A172 (cell line): ENCODE data around the gene ST6GALNAC4. TPM values are rescaled to one million over a fixed set of nuclear protein-coding genes. Genes with fewer than 3 reads are reported as not detected.
A peak's percentile ranks its signal among the peaks of the same experiment; 100 is the strongest.
"Not testable (repeated sequence)": the region's sequence is repeated elsewhere in the genome, so short reads cannot be mapped to it uniquely, and the experiment has no call there.

Source experiments
- DNase-seq: peaks from one replicate; pipeline ENCODE4 v3.0.0-alpha.2; 2015; ENCODE audit warnings: low spot score
- total RNA-seq: library from RNA; depleted of rRNA; stranded (reverse); fragments of >200 nt; shearing (Covaris generic); gene quantifications from 2 replicates; pipeline ENCODE4 v1.2.3, GENCODE V29; 2014; rRNA removed

Gene ST6GALNAC4
- total RNA-seq, 1 experiment from 2014 or later, result 38.3 TPM

GRCh38 chr9:127870153-127870491 is 46.7 kb downstream of the ST6GALNAC4 start:
- not testable (repeated sequence) for DNase-seq

DNA sequence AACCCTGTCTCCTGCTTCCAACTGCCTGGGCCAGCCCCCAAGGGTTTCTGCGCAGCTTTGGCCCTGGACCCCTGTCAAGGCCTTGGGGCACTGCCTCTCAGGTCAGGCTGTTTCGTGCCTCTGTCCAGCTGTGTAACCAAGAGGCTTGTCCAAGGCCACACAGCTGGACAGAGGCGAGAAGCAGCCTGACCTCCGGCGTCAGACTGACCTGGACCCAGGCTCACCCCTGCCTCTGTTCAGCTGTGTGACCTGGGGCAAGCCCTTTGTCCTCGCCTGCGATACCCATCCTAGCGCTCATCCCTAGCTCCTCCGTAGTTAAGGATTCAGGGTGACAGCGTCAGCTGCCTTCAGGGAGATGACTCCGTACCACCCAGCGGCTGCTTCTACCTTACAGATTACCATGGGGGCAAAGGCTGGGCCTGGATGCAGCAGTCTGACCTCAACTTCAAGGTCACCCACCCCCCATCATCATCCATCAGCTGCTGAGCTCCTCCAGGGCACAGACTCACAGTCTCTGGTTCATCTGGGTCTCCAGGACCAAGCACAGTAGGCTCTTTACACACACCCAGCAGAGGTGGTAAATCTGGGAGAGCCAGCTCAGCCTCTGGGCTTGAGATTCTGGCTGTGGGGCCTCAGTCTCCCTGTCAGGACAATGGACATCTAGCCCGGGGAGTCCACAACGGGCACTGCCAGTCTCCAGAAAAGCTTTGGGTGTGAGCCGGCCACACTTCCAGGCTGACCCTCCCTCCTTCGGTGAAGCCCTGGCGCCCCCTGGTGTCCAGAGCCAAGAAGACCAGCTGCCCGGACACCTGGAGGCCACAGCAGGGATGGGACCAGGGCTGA is 47.3 kb downstream of the ST6GALNAC4 start:
- DNase-seq, result peak; percentile 83

DNA sequence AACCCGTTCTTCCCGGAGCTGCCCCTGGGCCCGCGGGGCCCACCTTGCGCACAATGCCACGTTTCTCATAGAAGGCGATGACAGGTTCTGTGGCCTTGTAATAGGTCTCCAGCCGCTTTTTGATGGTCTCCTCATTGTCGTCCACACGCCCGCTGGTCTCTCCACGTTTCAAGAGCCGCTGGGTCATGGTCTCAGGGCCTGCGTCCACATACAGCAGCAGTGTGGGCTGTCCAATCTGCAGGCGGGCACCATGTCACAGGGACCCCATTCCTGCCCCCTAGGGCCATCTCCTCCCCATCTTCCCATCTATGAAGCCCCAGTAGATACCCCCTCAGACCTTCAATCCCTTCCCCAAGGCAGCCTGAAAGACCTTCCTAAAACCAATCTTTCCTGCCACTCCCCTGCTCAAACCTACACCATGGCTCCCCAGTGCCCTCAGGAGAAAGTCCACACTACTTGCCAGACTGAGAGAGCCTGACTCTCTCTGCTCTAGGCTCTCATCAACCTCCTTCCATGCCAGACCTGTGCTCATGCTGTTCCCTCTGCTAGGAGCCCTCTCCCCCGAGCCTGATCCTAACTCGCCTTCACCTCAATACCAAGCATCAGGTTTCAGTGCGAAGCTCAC is 48.5 kb downstream of the ST6GALNAC4 start:
- no peak for DNase-seq

- no peak for DNase-seq
Measured at GRCh38 chr9:127867356-127868277, 49.2 kb downstream of the ST6GALNAC4 start.

DNA sequence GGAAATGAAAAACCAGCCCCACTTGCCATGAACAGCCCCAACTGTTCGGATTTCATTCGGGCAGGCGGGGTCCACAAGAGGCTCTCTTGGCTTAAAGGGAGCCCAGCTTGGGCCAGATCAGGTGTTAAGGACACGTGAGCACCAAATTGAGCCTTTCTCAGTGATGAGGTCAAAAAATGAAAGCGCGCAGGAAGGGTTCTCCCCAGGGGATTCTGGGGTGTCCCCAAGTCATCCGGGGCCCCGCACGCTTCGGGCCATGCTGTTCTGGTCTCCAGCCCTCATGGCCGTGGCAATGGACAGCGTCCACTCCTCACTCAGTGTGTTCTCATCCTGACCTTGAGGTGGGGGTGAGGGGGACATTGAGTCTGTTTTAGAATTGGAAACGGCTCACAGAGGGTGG is 50.3 kb downstream of the ST6GALNAC4 start:
- DNase-seq, result no peak

GRCh38 chr9:127865645-127866464 is 51.0 kb downstream of the ST6GALNAC4 start:
- DNase-seq, result no peak

DNA sequence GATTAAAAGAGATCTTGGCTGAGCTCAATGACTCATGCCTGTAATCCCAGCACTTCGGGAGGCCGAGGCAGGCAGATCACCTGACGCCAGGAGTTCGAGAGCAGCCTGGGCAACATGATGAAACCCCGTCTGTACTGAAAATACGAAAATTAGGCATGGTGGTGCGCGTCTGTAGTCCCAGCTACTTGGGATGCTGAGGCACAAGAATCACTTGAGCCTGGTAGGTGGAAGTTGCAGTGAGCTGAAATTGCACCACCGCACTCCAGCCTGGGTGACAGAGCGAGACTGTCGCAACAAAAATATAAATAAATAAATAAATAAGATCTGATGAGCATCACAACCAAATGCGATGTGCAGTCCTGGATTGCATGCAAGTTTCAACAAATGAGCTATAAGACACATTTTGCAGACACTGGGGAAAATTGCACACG is 53.6 kb downstream of the ST6GALNAC4 start:
- DNase-seq, result no peak

DNA sequence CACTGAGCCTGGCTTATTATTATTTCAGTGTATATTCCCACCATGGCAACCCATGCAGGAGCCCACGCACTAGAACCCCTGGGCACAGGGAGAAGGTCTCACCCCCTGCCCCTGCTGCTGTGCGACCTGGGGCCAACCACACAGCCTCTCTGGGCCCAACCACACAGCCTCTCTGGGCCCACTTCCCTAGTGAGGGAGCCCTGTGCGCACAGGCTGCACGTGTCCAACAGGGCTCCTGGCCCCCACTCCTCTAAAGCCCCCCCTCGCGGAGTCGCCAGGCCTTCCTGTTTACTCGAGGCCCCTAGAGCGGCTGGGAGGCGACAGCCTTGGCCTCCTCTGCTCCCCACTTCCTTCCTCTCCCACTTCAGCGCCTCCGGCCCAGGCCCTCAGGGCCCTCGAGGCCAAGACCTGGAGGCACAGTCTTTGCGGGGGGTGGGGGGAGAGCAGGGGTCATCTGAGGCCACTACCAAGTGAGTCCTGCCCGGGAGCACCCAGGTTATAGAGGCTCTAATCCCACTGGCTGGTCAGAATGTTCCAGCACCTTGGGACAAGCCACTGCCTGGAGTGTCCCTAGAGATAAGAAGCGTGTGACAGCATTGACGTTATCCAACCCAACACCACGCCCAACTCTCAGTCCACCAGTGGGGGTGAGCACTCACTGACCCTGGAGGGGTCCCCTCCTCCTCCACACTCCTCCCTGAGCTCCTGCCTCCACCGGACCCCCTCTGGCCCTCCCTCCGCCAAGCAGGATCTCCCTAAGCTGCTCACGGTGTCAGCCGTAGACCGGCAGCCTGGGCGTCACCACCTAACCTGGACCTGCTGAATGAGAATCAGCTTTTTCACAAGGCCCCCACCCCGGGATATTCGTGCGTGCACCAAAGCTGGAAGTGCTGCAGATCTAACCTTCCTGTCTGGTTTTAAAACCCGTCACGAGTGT is 54.5 kb downstream of the ST6GALNAC4 start:
- DNase-seq, result no peak

DNA sequence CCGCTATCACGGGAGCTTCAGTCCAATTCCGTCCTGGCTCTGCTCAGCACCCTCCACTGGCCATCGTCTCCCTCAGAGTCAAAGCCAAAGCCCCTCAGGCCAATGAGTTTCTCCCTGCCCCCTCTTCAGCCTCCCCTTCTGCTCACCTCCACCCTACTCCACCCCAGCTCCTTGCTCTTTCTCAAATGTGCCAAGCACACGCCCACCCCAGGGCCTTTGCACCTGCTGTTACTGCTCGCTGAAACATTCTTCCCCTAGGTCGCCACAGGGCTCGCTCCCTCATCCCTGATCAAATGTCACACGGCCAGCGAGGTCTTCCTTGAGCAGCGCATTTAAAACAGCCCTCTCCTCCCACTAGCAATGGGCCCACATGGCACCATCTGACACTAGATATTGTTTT is 56.1 kb downstream of the ST6GALNAC4 start:
- no peak for DNase-seq

DNA sequence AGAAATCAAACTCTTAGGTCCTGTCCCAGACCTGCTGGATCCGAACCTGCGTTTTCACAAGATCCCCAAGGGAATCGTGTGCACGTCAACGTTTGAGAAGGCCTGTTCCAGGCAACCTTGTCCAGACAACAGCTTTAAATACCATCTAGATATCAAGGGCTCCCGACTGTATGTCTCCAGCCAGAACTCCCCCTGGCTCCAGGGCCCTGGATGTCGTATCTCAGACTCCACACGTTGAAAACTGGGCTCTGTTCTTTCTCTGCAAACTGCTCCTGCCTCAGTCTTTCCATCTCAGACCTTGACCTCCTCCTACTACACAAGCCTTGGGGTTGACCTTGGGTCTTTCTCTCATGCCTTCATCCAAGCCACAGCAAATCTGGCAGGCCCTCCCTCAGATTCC is 56.6 kb downstream of the ST6GALNAC4 start:
- no peak for DNase-seq

DNA sequence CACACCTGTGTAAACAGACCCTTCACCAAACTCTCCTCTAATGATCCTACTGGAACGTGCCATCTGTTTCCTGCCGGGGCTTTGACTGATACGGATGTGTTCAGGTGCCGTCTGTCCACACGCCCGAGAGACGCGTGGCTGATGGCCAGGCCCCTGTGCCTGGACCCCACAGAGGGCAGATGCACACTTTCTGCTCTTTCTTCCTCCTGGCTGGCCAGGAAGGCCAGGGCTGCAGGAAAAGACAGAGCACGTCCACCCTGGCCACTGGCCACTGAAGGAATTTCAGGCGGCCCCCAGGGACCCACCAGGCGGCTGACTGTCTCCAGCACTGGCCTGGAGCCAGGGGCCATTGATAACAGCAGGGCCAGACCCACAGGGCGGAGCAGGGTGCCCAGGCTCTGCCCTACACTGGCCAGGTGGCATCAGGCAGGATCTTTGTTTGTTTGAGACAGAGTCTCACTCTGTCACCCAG is 58.8 kb downstream of the ST6GALNAC4 start:
- DNase-seq, result peak; percentile 66

Other genes starting within 250 kb of the ST6GALNAC4 start
- not detected in 2 replicates for gene CFAP157, start 210.1 kb downstream of the ST6GALNAC4 start, total RNA-seq
- gene PTRH1, start 201.4 kb downstream of the ST6GALNAC4 start, total RNA-seq, result 43.8 and 55.8 TPM in 2 replicates
- 0.05 and 0.07 TPM in 2 replicates for gene TTC16, start 201.0 kb downstream of the ST6GALNAC4 start, total RNA-seq
- 12.7 and 16.3 TPM in 2 replicates for gene TOR2A, start 181.7 kb downstream of the ST6GALNAC4 start, total RNA-seq
- 1.7 and 2.1 TPM in 2 replicates for gene SH2D3C, start 138.4 kb downstream of the ST6GALNAC4 start, total RNA-seq
- gene CDK9, start 131.0 kb downstream of the ST6GALNAC4 start, total RNA-seq, result 36.9 and 61.3 TPM in 2 replicates
- 146 and 147 TPM in 2 replicates for gene FPGS, start 114.2 kb downstream of the ST6GALNAC4 start, total RNA-seq
- gene ENG, start 62.4 kb downstream of the ST6GALNAC4 start, total RNA-seq, result 35.4 and 49.5 TPM in 2 replicates
- 151 and 173 TPM in 2 replicates for gene AK1, start 39.4 kb downstream of the ST6GALNAC4 start, total RNA-seq
- gene ST6GALNAC6, start 17.4 kb downstream of the ST6GALNAC4 start, total RNA-seq, result 40.6 and 61.6 TPM in 2 replicates
- 1.6 and 3.4 TPM in 2 replicates for gene PIP5KL1, start 13.7 kb upstream of the ST6GALNAC4 start, total RNA-seq
- 49.7 and 50.5 TPM in 2 replicates for gene DPM2, start 20.8 kb upstream of the ST6GALNAC4 start, total RNA-seq
- gene EEIG1, start 63.9 kb upstream of the ST6GALNAC4 start, total RNA-seq, result 21.4 and 23.6 TPM in 2 replicates
- 14.1 and 15.7 TPM in 2 replicates for gene NAIF1, start 150.3 kb upstream of the ST6GALNAC4 start, total RNA-seq
- gene SLC25A25, start 151.2 kb upstream of the ST6GALNAC4 start, total RNA-seq, result 27.8 and 32.7 TPM in 2 replicates
- gene PTGES2, start 210.7 kb upstream of the ST6GALNAC4 start, total RNA-seq, result 84.2 and 87.7 TPM in 2 replicates
- 0.14 and 1.1 TPM in 2 replicates for gene LCN2, start 232.4 kb upstream of the ST6GALNAC4 start, total RNA-seq
- gene BBLN, start 243.2 kb upstream of the ST6GALNAC4 start, total RNA-seq, result 146 and 238 TPM in 2 replicates